Adrenal gland (tissue), 12 donors: ENCODE measurements around the gene SNX30. TPM values are rescaled to one million over a fixed set of nuclear protein-coding genes. Genes with fewer than 3 reads are reported as not detected.

Experiments used
- DNase-seq, 7 donors: peaks; one replicate each; pipeline ENCODE4 v3.0.0-alpha.2; 2019 to 2020
- H3K27ac ChIP-seq, 5 donors: fragments of 200-600 bp; sonication (generic) in 4 of 5; 1 replicate in 3 of 5; 2 replicates in 2 of 5; pipeline versions ENCODE4 v1.5.1 to v1.8.0; 2016 to 2020; ENCODE audit warnings: mild to moderate bottlenecking in 1 of 5
- H3K27me3 ChIP-seq: fragments of 200-600 bp; 2 replicates; pipeline ENCODE4 v1.8.0; 2021
- H3K36me3 ChIP-seq, 2 donors: fragments of 200-600 bp; replicated peaks in 1 of 2; 1 replicate in 1 of 2; 2 replicates in 1 of 2; pipeline versions ENCODE4 v1.5.1 to v1.8.0; 2018 to 2022
- H3K4me1 ChIP-seq, 2 donors: fragments of 200-600 bp; replicated peaks in 1 of 2; 1 replicate in 1 of 2; 2 replicates in 1 of 2; pipeline versions ENCODE4 v1.5.1 to v1.8.0; 2018 to 2021
- H3K4me3 ChIP-seq, 4 donors: fragments of 200-600 bp; sonication (generic) in 3 of 4; one replicate each; pipeline ENCODE4 v1.5.1; 2016 to 2018
- H3K9me3 ChIP-seq, 3 donors: fragments of 200-600 bp; sonication (generic) in 1 of 3; replicated peaks in 1 of 3; 1 replicate in 2 of 3; 2 replicates in 1 of 3; pipeline versions ENCODE4 v1.5.1 to v1.8.0; 2016 to 2021
- POLR2A ChIP-seq, 2 donors: fragments of 450-650 bp; IDR thresholded peaks; one replicate each; pipeline ENCODE4 v1.6.1; 2017; ENCODE audit warnings: antibody characterized with exemption in 2 of 2, mild to moderate bottlenecking in 2 of 2, moderate library complexity in 1 of 2
- WGBS, 4 donors: extraction: QIAGEN DNeasy Blood & Tissue Kit in 2 of 4; methylation state at CpG; one replicate each; pipeline versions ENCODE4 v1.1.5 to v1.1.7; 2013 to 2017; 5-methylcytosine and 5-hydroxymethylcytosine counted together
- intact Hi-C, 2 donors: fragments of 100-400 bp; cut with DNase I; formaldehyde crosslinking; loops; one replicate each; pipeline versions ENCODE4 v1.14.1 to v1.15.0; 2022 to 2023
- polyA plus RNA-seq, 3 donors: library from polyadenylated mRNA; stranded (reverse); fragments of 200-250 nt in 2 of 3; fragments of 350-450 nt in 1 of 3; fragmentation: Illumina TruSeq in 1 of 3; extraction: RNeasy Lipid Tissue Mini Kit (QIAGEN cat#74804) in 1 of 3; gene quantifications; one replicate each; pipeline ENCODE4 v1.2.3, GENCODE V29; 2013 to 2014
- total RNA-seq, 9 donors: library from RNA; depleted of rRNA in 4 of 9; stranded (reverse); fragments of >200 nt in 4 of 9; fragments of 120-200 nt in 1 of 9; fragmentation: NEBNext Ultra II Directional in 1 of 9; extraction: Animal tissue kit (Norgen Biotek cat#: 25700) in 1 of 9; gene quantifications; one replicate each; pipeline versions ENCODE4 v1.1.0 to v1.2.4, GENCODE V29; 2013 to 2023
- TF ChIP-seq, protein P1 (sequence below), 6 experiments: fragments of 450-650 bp in 4 of 6; fragments of 200-600 bp in 2 of 6; sonication (generic) in 1 of 6; IDR thresholded peaks; 1 replicate in 5 of 6; 2 replicates in 1 of 6; pipeline versions ENCODE4 v1.5.1 to v1.8.0; 2016 to 2021; ENCODE audit warnings: antibody characterized with exemption in 6 of 6, mild to moderate bottlenecking in 2 of 6, moderate library complexity in 1 of 6
- donor health status: healthy with polysubstance abuse.
- donor health status: Bipolar disorder and iron deficiency.
- donor health status: DM: yes; HTN: yes; CAD: no.
- donor health status: DM: no; HTN: no; CAD: no.
- donor health status: DM: no; HTN: no; CAD: no.
- donor health status: DM: yes; HTN: yes; CAD: no.

Gene SNX30
- total and polyA plus RNA-seq, 12 donors: 0.84 to 12.3 (median 8.8) TPM

DNA sequence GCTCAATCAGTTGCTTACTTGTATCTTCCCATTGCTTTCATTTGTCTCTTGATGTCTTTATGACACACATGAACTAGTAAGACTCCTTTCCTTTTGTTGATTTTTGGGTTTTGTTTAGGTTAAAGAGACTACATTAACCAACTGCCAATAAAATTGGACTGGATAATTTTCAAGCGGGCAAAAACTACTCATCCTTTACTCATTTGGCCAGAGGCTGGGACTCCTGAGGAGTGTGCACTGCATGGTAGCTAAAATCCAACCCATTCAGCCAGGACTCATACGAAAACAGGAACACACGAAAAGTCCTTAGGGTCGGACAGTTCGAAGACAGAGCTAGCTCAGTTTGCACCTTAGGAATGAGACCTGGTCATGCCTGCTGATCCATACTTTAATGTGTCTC, 134.2 kb downstream of the SNX30 start:
- no peak overlapping the region for H3K27ac ChIP-seq
- no peak for DNase-seq
- H3K36me3 ChIP-seq: no peaks in the 10 kb centered on the region
- intact Hi-C loops: no loop called here
- no peaks in the 10 kb centered on the region for H3K4me1 ChIP-seq
- no peak for TF ChIP-seq POLR2A (IDR thresholded peaks at IDR 0.05)
- TF ChIP-seq, protein P1, sequence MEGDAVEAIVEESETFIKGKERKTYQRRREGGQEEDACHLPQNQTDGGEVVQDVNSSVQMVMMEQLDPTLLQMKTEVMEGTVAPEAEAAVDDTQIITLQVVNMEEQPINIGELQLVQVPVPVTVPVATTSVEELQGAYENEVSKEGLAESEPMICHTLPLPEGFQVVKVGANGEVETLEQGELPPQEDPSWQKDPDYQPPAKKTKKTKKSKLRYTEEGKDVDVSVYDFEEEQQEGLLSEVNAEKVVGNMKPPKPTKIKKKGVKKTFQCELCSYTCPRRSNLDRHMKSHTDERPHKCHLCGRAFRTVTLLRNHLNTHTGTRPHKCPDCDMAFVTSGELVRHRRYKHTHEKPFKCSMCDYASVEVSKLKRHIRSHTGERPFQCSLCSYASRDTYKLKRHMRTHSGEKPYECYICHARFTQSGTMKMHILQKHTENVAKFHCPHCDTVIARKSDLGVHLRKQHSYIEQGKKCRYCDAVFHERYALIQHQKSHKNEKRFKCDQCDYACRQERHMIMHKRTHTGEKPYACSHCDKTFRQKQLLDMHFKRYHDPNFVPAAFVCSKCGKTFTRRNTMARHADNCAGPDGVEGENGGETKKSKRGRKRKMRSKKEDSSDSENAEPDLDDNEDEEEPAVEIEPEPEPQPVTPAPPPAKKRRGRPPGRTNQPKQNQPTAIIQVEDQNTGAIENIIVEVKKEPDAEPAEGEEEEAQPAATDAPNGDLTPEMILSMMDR (IDR thresholded peaks at IDR 0.05): no peak
- H3K27me3 ChIP-seq: no peaks in the 10 kb centered on the region
- H3K9me3 ChIP-seq: no peaks in the 10 kb centered on the region
- WGBS, 4 donors: 90 to 96% (median 93%) methylated on average over 5 of the region's 5 CpGs
- H3K4me3 ChIP-seq: no peak overlapping the region

DNA sequence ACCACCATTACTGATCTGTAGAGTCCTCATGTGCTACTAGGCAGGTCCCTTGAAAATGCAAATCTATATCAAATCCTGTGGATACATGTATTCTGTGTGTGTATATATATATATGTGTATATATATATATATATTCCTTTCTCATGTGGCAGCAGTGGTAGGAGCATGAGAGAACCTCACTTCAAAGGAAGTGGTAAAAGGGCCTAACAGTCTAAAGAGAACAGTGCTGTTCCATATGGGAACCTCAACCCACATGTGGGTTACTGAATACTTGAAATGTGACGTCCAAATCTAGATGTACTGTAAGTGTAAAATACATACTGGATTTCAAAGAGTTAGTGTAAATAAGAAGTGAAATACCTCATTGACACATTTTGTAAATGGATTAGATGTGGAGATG, 134.8 kb downstream of the SNX30 start:
- WGBS, 4 donors: 73 to 93% (median 82%) methylated on average over 1 of the region's 1 CpG
- H3K4me1 ChIP-seq: peaks cover 0 to 4% of the 10 kb centered on the region in 2 donors
- TF ChIP-seq, protein P1 (IDR thresholded peaks at IDR 0.05): no peak
- TF ChIP-seq POLR2A (IDR thresholded peaks at IDR 0.05): no peak
- H3K36me3 ChIP-seq: no peaks in the 10 kb centered on the region
- intact Hi-C loops: no loop called here
- no peak for DNase-seq
- H3K4me3 ChIP-seq: no peak overlapping the region
- no peaks in the 10 kb centered on the region for H3K9me3 ChIP-seq
- peaks cover 5% of the 10 kb centered on the region for H3K27me3 ChIP-seq
- no peak overlapping the region for H3K27ac ChIP-seq

DNA sequence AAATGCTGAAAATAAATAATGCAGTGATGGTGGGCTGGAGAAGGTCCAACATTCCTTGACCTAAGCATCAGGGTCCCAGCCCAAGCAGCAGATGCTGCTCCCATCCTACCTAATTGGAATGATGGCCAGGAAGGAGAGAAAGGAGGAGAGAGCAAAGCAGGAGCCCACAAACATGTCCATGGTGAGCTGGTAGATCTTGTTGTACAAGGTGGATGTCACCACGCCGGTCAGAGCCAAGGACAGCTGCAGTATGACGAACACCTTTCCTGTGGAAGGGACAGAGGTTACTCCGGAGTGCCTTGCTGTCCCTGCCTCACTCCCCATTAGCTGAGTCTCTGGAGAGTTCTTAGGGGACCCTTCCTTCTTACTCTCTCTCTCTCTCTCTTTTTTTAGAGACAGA, 135.8 kb downstream of the SNX30 start:
- no peaks in the 10 kb centered on the region for H3K9me3 ChIP-seq

DNA sequence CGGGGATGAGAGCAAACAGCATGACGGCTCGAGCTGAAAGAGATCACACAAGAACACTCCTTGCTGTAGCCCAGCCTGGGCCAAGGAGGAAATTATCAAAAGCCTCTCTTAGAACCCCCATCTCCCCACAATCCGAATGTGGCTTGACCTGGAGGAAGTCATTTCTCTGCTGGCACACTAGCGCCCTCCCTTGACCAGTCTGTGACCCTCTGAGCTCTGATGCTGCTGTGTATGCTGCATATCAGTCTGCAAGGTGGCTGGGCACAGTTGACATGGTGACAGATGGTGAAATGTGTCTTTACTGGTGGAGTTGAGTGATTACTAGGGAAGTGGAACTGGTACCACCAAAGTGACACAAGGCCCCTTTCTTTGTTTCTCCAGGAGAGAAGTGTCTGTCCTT, 136.8 kb downstream of the SNX30 start:
- no peak for TF ChIP-seq POLR2A (IDR thresholded peaks at IDR 0.05)
- TF ChIP-seq, protein P1 (IDR thresholded peaks at IDR 0.05): peak in 1 of 6 experiments; percentile 18
- intact Hi-C loops: no loop called here
- Histone ChIP-seq H3K9me3 (no peaks in the 10 kb centered on the region), H3K4me1 (peaks cover 0 to 12% of the 10 kb centered on the region in 2 donors), H3K36me3 (no peaks in the 10 kb centered on the region), H3K4me3 (no peak overlapping the region), H3K27ac (no peak overlapping the region), H3K27me3 (peaks cover 18% of the 10 kb centered on the region)
- WGBS, 4 donors: 61 to 81% (median 66%) methylated on average over 4 to 5 of the region's 5 CpGs
- peak in 3 of 7 donors; percentile 13 to 41 (median 22) for DNase-seq

More for the DNA sequence above, 135.8 kb downstream of the SNX30 start:
- no peak overlapping the region for H3K4me3 ChIP-seq
- no peaks in the 10 kb centered on the region for H3K36me3 ChIP-seq
- intact Hi-C loops: no loop called here
- whole genome bisulfite sequencing, 4 donors: 85 to 96% (median 88%) methylated on average over 4 of the region's 4 CpGs
- H3K27ac ChIP-seq: no peak overlapping the region
- H3K27me3 ChIP-seq: peaks cover 16% of the 10 kb centered on the region
- no peak for TF ChIP-seq POLR2A (IDR thresholded peaks at IDR 0.05)
- TF ChIP-seq, protein P1 (IDR thresholded peaks at IDR 0.05): no peak
- DNase-seq: no peak
- H3K4me1 ChIP-seq: peaks cover 0 to 12% of the 10 kb centered on the region in 2 donors
